Neuron (in vitro differentiated cells): ENCODE measurements around the gene UBA3.

Experiments
- H2AFZ ChIP-seq: one replicate; pipeline ENCODE4 v1.6.1; 2013; ENCODE audit warnings: low read depth, mild to moderate bottlenecking, inconsistent platforms, low read length, moderate library complexity
- H3K27me3 ChIP-seq: one replicate; pipeline ENCODE4 v1.6.1; 2013; ENCODE audit warnings: low read length; ENCODE audit not compliant: insufficient read depth
- H3K36me3 ChIP-seq: one replicate; pipeline ENCODE4 v1.6.1; 2013; ENCODE audit warnings: low read length; ENCODE audit not compliant: insufficient read depth
- H3K4me1 ChIP-seq: one replicate; pipeline ENCODE4 v1.6.1; 2013; ENCODE audit warnings: low read length; ENCODE audit not compliant: insufficient read depth
- H3K4me3 ChIP-seq: 2 replicates; pipeline ENCODE4 v1.5.1; 2013; ENCODE audit warnings: mild to moderate bottlenecking, low read length, moderate library complexity
- H3K9me3 ChIP-seq: one replicate; pipeline ENCODE4 v1.6.1; 2013; ENCODE audit warnings: low read length

UBA3 gene

DNA sequence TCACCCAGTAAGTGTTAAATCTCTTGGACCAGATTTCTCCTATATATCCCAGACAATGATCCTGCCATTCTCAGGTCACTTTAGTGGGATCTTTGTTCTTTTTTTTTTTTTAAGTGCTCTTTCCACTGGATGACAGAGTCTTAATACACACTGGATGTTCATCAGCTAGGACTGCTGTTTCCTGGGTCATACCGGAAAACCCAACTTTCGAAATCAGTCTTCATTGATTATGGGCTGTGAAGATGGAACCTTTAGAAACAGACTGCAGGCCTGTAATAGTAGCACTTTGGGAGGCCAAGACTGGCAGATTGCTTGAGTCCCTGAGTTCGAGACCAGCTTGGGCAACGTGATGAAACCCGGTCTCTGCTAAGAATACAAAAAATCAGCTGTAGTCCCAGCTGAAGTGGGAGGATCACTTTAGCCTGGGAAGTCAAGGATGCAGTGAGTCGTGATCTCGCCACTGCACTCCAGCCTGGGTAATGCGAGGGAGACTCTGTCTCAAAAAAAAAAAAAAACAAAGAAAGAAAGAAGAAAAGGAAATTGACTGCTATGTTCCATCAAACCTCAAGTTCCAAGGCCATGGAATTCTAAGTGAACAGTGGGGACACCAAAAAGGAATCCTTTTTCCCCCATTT is 69.0 kb downstream of the UBA3 start:
- H3K27me3 ChIP-seq: no peaks in the 10 kb centered on the region
- no peak overlapping the region for H2AFZ ChIP-seq
- H3K36me3 ChIP-seq: no peaks in the 10 kb centered on the region
- peaks cover 9% of the 10 kb centered on the region for H3K4me1 ChIP-seq
- H3K4me3 ChIP-seq: no peak overlapping the region
- no peaks in the 10 kb centered on the region for H3K9me3 ChIP-seq

DNA sequence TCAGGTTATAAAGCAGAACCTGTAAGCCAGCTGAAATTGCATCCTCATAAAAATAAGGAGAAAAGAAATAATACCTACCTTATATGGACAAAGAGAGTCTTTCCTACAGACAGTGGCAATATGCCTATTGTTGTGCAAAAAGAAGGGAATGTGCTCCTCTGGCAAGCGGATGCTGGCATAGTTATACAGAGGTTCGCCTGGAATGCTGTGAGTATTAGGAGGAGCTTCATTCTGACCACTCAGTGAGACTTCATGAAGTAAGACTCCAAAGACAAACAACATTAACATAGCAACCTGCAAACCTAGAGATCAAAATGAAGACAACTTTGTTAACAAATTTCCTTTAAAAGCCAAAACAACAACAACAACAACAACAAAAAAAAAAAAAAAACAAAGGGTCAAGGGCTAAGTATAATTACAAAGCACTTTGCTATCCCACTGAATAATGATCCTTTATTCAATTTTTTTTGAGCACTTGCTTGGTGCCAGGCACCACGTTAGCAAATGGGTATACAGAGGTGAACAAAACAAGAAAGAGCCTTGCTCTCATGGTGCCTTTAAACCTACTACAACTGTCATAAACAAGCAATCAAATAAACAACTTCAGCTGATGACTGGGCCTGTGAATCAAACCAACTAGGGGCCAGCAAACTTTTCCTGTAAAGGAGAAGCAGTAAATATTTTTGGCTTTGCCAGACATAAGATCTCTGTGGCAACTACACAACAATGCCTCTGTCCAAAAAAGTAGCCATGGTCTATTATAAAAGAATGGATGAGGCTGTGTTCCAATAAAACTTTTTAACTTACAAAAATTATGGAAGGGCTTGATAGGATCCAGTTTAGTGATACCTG is 70.4 kb downstream of the UBA3 start:
- Histone ChIP-seq H2AFZ (no peak overlapping the region), H3K36me3 (no peaks in the 10 kb centered on the region), H3K4me3 (no peak overlapping the region)

DNA sequence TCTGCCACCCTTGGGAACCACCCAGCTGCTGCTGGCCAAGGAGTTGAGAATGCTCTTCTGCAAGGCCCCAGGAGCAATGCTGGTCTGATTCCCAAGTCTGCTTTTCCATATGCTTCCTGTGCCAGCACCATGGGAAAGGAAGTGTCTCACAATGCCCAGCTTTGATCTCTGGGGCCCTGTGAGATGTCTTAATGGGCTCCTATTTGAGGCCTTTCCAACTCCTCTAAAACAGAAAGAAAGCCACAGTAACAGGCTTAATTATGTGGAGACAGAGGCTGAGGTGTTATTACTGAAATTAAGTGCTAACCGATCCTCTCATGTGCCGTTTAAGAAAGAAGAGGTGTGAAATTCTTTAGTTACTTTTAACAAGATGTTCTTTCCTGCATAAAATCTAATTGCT is 71.2 kb downstream of the UBA3 start:
- no peak overlapping the region for H3K4me3 ChIP-seq
- no peaks in the 10 kb centered on the region for H3K9me3 ChIP-seq
- H3K4me1 ChIP-seq: peaks cover 9% of the 10 kb centered on the region
- H3K27me3 ChIP-seq: no peaks in the 10 kb centered on the region
- no peak overlapping the region for H2AFZ ChIP-seq
- H3K36me3 ChIP-seq: peaks cover 2% of the 10 kb centered on the region

More for the DNA sequence above, 70.4 kb downstream of the UBA3 start:
- Histone ChIP-seq H3K9me3 (no peaks in the 10 kb centered on the region), H3K4me1 (peaks cover 9% of the 10 kb centered on the region), H3K27me3 (no peaks in the 10 kb centered on the region)

DNA sequence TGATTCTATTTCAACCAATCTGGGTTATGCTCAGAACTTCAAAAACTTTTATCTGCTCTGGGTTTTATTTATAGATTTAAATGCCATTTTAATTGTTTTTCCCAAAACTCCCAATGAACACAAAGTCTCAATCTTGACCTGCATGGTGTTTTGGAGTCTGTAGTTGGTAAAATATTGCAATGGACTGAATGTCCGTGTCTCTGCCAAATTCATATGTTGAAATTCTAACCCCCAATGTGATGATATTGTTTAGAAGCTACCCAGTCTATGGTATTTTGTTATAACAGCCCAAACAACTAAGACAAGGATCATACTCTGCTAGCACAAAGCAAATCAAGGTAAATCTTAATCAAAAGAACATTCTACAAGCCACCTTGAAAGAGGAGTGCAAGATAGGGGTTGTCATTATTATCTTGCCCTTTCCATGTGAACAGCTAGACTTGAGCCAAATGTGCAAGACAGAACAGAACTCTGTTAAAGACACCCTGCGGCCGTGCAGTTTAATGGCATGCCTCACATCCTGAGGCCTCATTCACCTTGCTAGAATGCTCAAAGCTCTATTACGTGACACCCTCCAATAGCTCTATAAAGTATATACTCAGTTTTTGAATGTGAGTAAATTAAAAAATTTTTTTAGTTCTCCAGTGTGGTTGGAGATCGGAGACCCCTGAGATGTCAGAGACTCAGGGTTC is 74.2 kb downstream of the UBA3 start:
- Histone ChIP-seq H3K36me3 (peaks cover 4% of the 10 kb centered on the region), H2AFZ (no peak overlapping the region), H3K27me3 (no peaks in the 10 kb centered on the region), H3K4me3 (no peak overlapping the region), H3K4me1 (peaks cover 9% of the 10 kb centered on the region), H3K9me3 (no peaks in the 10 kb centered on the region)

DNA sequence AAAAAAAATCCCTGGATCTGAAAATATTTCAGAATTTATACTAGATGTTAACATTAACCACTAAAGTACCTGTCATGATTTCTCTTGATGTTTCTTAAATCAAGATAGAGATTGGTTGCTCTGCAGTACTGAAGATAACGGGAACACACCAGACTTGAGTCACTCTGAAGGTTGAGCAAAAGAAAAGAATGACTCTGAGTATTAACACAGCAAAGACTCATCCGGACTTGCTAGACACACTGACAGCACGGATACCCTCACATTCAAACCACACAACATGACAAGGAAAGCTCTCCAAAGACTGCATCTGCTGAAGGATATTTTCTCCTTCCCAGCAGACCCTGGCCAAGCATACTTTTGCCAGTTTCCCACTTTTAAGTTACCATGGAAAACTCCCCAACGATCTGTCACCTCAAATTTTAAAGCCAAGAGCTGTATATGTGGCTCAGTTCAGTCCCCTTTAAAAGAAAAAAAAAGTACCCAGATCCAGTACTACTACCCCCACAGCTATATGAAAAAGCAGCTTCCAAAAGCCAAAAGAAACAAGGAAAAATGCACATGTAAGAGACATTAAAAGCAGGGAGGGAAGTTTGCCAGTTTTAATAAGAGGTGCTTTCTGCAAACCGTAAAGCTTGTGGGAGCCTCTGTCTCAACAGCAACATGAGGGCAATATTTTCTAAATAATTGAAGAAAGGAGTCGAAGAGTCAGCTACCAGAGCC is 74.9 kb downstream of the UBA3 start:
- H3K9me3 ChIP-seq: no peaks in the 10 kb centered on the region
- peaks cover 4% of the 10 kb centered on the region for H3K36me3 ChIP-seq
- no peak overlapping the region for H2AFZ ChIP-seq
- no peaks in the 10 kb centered on the region for H3K27me3 ChIP-seq
- no peak overlapping the region for H3K4me3 ChIP-seq
- peaks cover 9% of the 10 kb centered on the region for H3K4me1 ChIP-seq
